OCI-LY1 (cell line): ENCODE data around the gene RAB3GAP2.

Experiments used
- CTCF ChIP-seq: fragments of 200-600 bp; sonication (generic), shearing (Covaris generic); IDR thresholded peaks from 2 replicates; pipeline ENCODE4 v1.5.1; 2017; ENCODE audit warnings: mild to moderate bottlenecking, antibody characterized with exemption, low read length, moderate library complexity, mixed read lengths
- EZH2 ChIP-seq: fragments of 200-600 bp; sonication (generic), shearing (Covaris generic); IDR thresholded peaks from 2 replicates; pipeline ENCODE4 v1.8.0; 2017; ENCODE audit warnings: borderline replicate concordance, mixed run types, mild to moderate bottlenecking, antibody characterized with exemption, low read length, moderate library complexity, mixed read lengths

GRCh38 chr1:220222939-220223338 is 49.3 kb downstream of the RAB3GAP2 start:
- TF ChIP-seq EZH2 = no peak
- TF ChIP-seq CTCF = no peak
